8988T (cell line): Measurements from ENCODE around the gene FSTL4.
A peak's percentile ranks its signal among the peaks of the same experiment; 100 is the strongest.

Experiments used
- DNase-seq: peaks from one replicate; pipeline ENCODE4 v3.0.0; 2011

FSTL4 gene

DNA sequence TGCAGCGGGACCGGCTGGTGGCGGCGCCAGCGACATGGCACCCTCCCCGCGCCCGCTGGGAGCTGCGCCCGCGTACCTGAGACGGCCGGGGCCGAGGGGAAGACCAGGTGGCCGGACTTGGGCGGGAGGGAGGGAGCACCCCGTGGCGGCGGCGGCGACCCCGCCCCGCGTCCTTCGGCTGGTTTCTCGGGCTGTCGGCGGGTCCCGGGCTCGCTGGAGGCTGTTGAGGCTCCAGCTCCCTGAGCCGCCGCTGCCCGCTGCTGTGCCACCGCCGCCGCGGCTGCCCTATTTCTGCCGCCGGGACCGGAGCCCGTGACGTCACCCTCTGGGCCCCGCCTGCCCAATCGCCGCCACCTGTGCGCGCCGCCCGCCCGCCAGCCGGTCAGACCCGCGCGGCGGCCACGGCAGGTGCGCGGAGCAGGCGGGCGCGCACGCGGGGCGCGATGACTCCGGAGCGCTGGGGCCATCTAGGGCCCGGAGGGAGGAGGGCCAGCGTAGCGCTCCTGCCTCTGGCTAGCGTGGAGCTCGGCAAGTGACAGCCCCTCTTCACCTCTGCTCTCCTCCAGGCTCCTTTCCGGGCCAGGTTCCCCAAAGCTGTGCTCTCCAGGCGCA lies at the start of gene FSTL4:
Gene FSTL4 (minus strand): TSS at position 293 of the 612 bp plus-strand sequence.
- peak; percentile 61 for DNase-seq

GRCh38 chr5:133661389-133661788 lies 49.0 kb upstream of the FSTL4 start:
- DNase-seq, result no peak

GRCh38 chr5:133658327-133658726 lies 46.0 kb upstream of the FSTL4 start:
- no peak for DNase-seq

DNA sequence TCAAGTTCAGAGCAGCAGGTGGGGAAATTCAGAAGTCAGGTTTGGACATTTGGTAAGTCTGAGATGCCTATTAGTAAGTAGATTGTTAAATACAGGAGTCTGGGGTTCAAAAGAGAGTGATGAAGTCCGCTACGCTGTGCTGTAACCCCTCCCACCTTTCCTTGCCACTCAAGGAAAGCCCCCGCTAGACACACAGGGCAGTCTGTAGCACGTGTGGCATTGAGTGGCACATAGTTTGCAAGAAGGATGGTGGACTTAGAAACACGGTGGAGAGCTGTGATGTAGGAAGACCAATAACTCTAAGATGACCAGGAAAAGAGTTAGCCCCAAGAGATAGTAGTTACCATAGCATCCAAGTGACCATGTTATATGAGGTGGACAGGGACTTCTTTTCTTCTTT lies 44.7 kb upstream of the FSTL4 start:
- DNase-seq, result no peak

DNA sequence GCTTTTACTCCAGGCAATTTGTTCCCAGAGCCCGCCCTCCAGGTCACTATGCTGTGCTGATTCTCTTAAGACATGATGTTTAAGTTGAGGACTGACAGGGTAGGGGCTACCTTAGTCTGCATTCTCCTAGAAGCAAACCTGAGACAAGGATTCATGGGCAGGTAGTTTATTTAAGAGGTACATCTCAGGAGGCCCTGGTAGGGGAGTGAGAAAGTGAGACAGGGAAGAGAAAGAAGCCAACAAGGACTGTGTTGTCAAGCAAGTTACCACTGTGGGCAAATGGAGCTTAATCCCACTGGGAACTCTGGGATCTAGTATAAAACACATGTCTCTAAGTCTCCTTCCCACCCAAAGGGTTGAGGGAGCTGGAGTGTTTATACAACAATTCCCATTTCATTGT lies 43.6 kb upstream of the FSTL4 start:
- no peak for DNase-seq

DNA sequence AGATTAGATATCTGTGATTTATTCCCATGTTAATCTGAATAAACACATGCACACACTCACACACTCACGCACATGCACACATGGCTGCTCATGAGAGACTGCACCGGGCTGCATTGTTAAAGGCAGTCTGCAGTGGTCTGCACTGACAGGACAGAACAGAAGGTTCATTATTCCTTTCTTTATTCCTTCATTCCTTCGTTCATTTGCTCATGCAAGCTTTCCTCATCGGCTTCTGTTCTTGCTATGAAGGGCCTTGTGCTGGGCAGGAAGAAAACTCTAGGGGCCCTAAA lies 41.4 kb upstream of the FSTL4 start:
- no peak for DNase-seq

- DNase-seq, result no peak
These were observed 40.8 kb upstream of the FSTL4 start for GRCh38 chr5:133652951-133653759.

DNA sequence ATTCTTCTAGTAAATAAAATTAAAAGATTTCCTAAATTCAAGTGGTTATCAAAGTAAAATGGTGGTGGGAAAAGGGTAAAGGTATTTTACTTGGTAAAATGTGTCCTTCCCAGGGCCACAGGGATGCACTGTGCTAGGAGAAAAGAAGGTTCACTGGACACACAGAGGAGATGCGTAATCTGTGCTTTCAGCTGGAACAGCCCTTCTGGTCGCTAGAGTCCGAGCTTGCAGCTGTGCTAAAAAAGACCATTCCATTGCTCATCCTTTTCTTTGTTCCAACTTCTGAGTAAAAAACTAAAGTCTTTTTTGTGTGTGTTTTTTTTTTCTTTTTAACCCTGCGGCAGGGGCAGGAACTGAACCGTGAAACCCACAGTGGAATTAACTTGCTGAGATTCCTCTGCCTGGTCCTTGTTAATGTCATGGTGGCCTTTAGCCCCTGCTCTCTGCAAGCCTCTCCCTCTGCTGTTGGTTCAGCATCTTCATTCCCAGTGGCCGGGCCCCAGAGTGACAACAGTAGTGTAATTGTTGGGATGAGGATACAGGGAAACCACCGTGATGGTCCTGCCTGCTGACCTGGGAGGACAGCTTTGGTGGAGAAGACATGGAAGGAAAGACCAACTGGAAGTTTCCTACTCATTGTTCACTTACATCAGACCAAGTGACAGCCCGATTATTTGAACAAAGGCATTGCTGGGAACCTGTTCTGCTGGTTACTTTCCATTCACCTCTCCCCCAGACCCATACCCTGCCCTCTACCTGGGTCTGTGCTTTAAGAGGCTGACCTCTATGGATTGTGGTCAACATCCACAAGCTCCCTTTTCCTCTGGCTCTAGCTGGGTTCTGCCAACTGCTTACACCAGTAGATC lies 31.9 kb upstream of the FSTL4 start:
- no peak for DNase-seq

GRCh38 chr5:133643365-133643764 lies 31.0 kb upstream of the FSTL4 start:
- no peak for DNase-seq

DNA sequence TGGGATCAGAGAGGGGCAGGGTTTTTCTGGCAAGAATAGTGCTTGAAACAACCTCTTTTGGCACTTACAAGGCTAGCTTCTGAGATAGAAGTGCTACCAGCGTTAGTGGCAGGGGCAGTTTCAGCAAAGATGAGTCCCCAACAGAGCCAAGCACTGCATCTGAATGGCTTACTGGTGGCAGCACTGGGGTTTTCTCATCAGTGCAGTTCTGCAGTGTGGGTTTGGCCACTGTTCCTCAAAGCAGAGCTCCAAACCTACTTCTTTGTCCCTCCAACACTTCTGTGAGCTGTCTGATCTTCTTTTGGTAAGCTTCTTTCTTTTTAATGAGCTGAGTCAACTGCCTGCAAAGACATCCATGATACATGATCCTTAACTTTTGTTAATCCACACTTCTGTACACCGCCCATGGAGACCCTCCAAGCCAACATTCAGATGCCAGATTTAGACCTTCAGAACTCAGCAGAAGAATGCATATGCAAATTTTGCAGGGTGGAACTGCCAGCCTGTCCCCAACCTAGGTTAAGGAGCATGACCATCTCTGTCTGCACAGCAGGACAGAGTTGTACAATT lies 29.9 kb upstream of the FSTL4 start:
- no peak for DNase-seq

DNA sequence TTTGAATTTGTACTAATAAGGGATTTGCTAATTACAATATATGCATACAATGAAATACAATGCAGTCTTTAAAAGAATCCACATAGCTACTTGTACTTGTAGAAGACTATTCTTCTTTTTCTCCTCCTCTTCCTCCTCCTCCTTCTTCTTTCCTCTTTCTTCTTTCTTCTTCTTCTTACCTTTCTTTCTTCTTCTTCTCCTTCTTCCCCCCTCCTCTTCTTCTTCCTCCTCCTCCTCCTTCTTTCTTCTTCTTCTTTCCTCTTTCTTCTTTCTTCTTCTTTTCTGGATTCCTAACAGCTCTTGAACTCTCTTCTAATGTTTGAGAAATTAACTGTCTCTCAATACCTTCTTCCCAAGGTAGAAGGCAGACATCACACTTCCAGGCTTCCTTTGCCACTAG lies 29.3 kb upstream of the FSTL4 start:
- no peak for DNase-seq

DNA sequence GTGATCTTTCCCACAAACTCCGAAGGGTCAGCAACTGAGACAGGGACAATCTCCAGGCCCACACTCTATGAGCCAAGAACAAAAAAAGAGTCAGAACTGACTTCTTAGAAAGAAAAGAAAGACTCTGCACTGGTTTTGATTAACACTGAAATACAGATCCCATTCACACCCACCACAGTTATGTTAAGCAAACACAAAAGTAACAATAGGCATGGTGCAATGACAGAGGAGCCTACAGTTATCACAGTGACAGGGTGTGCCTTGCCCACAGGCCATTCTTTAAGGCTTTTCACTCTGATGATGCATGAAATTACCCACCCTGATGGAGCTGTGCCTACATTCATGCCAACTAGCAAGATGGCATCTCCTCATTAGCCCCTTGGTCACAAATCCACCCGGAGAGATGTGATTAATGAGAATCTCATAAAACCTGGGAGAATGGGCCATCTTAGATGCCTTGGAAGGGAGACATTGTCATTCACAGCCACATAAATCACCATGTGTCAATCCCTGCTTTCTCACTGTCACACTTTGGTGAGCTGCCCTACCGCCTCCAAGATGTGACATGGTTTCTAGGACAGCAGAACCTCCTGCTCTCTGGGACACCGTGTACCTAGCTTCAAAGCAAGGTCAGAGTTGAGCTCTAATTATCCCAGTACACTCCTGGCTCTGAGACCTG lies 27.6 kb upstream of the FSTL4 start:
- no peak for DNase-seq

GRCh38 chr5:133638436-133638835 lies 26.1 kb upstream of the FSTL4 start:
- DNase-seq, result no peak

- no peak for DNase-seq
These were observed 24.9 kb upstream of the FSTL4 start for GRCh38 chr5:133637206-133637605.

GRCh38 chr5:133635051-133635450 lies 22.7 kb upstream of the FSTL4 start:
- no peak for DNase-seq

- no peak for DNase-seq
These were observed 14.8 kb upstream of the FSTL4 start for GRCh38 chr5:133627180-133627579.

DNA sequence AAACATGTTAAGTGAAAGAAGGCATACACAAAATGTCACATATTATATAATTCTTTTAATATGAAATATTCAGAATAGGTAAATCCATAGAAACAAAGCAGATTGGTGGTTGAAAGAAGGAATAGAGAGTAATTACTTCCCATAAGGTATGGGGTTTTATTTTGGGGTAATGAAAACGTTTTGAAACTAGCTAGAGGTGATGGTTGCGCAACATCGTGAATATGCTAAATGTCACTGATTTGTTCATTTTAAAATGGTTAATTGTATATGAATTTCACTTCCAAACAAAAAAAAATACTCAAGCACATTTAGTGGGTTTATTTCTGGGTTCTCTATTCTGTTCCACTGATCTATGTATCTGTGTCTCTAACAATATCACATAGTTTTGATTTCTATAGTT lies 12.0 kb upstream of the FSTL4 start:
- no peak for DNase-seq

- no peak for DNase-seq
These were observed 5.8 kb upstream of the FSTL4 start for GRCh38 chr5:133618141-133618540.

- DNase-seq, result no peak
These were observed 1.4 kb upstream of the FSTL4 start for GRCh38 chr5:133613743-133614142.

DNA sequence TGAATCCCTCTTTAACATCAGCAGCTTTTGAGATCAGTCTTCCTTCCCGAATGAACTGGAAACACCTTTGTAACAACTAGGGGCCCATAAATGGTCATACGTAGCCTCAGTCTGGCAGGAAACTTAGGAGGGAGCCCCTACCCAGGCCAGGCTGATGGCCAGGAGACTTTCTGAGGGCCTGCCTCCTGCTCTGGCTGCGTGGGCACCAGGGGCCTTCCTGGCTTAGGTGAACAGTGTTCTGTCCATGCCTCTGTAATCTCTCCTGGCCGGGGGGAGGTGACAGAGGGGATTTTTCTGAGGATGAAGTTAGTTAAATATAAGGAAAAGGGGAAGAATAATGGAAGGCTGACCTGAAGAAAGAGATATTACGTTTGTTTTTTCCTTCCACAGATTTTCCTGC lies 843 bp upstream of the FSTL4 start:
- DNase-seq, result no peak

DNA sequence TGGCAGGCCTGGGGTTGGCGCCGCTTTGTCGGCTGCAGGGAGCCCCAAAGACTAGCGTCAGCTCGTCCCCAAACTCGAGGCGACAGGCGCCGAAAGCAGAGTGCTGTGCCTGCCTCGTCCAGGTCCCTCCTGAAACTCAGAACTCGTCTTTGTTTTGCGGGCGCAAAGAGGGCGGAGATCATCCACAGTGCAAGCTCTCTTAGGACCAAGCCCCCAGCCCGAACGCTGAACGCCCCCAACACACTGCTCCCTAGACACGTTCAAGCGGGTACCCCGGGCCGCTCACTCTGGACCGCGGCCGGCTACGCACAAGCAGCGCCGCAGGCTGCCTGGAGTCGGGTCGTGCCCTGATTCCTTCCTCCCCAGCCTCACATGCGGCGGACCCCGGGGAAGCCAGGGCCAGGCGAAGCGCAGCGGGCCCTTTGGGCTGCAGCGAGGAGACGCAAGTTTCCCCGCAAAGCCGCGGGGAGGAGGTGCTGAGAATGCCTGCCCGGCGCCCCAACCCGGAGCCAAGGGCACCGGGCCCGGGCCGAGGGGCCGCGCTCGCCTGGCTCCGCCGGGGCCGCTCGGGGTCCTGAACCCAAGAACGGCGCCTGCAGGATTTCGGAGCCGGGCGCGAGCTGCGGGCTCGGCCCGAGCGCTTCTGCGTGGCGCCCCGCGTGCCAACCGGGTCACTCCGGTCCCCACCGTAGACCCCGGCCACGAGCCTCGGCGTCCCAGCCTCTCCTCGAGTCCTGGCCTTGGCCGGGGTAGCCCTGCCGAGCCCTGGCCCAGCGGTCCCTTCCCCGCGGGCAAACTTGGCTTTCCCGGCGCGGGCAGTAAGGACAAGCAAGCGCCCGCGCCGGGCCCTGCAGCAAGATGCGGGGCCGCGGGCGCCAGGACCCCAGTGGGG lies 738 bp downstream of the FSTL4 start:
- no peak for DNase-seq
